Measurements from ENCODE around the gene PTK6.

DNA sequence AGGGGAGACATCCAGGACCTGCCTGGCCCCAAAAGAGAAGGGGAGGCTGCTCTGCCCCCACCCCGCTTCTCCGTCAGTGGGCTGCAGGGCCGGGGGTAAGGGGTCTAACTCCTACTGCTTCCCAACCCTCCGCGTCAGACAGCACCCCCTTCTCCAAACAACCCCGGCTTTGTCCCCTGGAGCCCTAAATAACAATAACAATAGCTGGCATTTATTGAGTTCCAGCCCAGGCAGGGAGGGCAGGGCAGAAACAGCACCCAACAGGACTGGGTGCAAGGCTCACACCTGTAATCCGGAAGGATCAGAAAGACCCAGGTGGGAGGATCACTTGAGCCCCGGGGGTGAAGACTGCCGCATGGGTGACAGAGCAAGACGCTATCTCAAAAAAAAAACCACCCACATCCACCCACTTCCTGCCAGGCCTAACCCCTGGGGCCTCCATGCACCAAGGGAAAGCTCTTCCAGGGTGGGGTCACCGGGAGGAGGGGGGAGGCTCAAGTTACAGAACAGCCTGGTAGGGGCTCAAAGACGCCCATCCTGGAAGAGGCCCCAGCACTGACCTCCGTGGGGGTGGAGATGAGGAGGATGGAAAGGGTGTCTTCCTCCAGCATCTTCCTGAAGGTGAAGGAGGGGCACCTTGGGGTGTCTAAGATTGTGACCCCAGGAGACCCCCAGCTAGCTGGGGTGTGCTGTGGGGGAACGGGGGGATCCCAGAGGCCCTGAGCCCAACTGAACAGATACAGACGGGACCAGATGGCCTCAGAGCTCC, 15.5 kb upstream of the PTK6 start:
- TF ChIP-seq POLR2A (IDR thresholded peaks at IDR 0.05; ENCODE audit: low read depth, low read length) (no peak), SPI1 (IDR thresholded peaks at IDR 0.05; ENCODE audit: low read depth, low read length) (peak; percentile 36), POLR2AphosphoS5 (IDR thresholded peaks at IDR 0.05; ENCODE audit: low read depth, low read length) (no peak)
